Hepatocyte (in vitro differentiated cells): Measurements from ENCODE around the gene MCCD1. TPM values are rescaled to one million over a fixed set of nuclear protein-coding genes. Genes with fewer than 3 reads are reported as not detected.

Experiments
- DNase-seq: peaks from one replicate; pipeline ENCODE4 v3.0.0-alpha.2; 2016; ENCODE audit warnings: low spot score
- H2AFZ ChIP-seq: fragments of 200-600 bp; sonication (generic); 2 replicates; pipeline ENCODE4 v1.6.0; 2016; ENCODE audit warnings: antibody characterized with exemption, mild to moderate bottlenecking
- H3K27ac ChIP-seq: fragments of 200-600 bp; sonication (generic); 2 replicates; pipeline ENCODE4 v1.5.1; 2016; ENCODE audit warnings: mild to moderate bottlenecking
- H3K27me3 ChIP-seq: fragments of 200-600 bp; sonication (generic); 2 replicates; pipeline ENCODE4 v1.6.1; 2016
- H3K36me3 ChIP-seq: fragments of 200-600 bp; sonication (generic); replicated peaks from 2 replicates; pipeline ENCODE4 v1.5.1; 2016; ENCODE audit warnings: low read depth; ENCODE audit not compliant: insufficient read depth
- H3K4me1 ChIP-seq: fragments of 200-600 bp; sonication (generic); 2 replicates; pipeline ENCODE4 v1.5.1; 2016; ENCODE audit warnings: mild to moderate bottlenecking, moderate library complexity; ENCODE audit not compliant: insufficient read depth
- H3K4me2 ChIP-seq: fragments of 200-600 bp; sonication (generic); 2 replicates; pipeline ENCODE4 v1.6.0; 2016
- H3K4me3 ChIP-seq: fragments of 200-600 bp; sonication (generic); 2 replicates; pipeline ENCODE4 v1.5.1; 2016; ENCODE audit warnings: mild to moderate bottlenecking
- H3K79me2 ChIP-seq: fragments of 200-600 bp; sonication (generic); 2 replicates; pipeline ENCODE4 v1.6.0; 2017; ENCODE audit warnings: mild to moderate bottlenecking
- H3K9me2 ChIP-seq: fragments of 200-600 bp; sonication (generic); replicated peaks from 2 replicates; pipeline ENCODE4 v1.6.0; 2017; ENCODE audit warnings: mild to moderate bottlenecking; ENCODE audit not compliant: insufficient read depth
- H3K9me3 ChIP-seq: fragments of 200-600 bp; sonication (generic); 2 replicates; pipeline ENCODE4 v1.5.1; 2016; ENCODE audit warnings: low read depth, mild to moderate bottlenecking
- H4K20me1 ChIP-seq: fragments of 200-600 bp; sonication (generic); 2 replicates; pipeline ENCODE4 v1.6.0; 2016; ENCODE audit warnings: mild to moderate bottlenecking; ENCODE audit not compliant: insufficient read depth, poor library complexity, severe bottlenecking
- CTCF ChIP-seq: fragments of 200-600 bp; sonication (generic); IDR thresholded peaks from 2 replicates; pipeline ENCODE4 v1.5.1; 2016; ENCODE audit warnings: antibody characterized with exemption, mild to moderate bottlenecking; ENCODE audit not compliant: poor library complexity
- EZH2 ChIP-seq: fragments of 200-600 bp; sonication (generic); IDR thresholded peaks from 2 replicates; pipeline ENCODE4 v1.6.1; 2016; ENCODE audit warnings: antibody characterized with exemption, mild to moderate bottlenecking, borderline replicate concordance
- EZH2phosphoT487 ChIP-seq: fragments of 200-600 bp; sonication (generic); IDR thresholded peaks from one replicate; pipeline ENCODE4 v1.6.1; 2018; ENCODE audit warnings: antibody characterized with exemption, mild to moderate bottlenecking, low read depth, moderate library complexity; ENCODE audit not compliant: unreplicated experiment, severe bottlenecking
- WGBS: methylation state at CpG from one replicate; pipeline ENCODE4 v1.1.6; 2016; ENCODE audit warnings: low lambda C conversion rate; ENCODE audit errors: missing lambda C conversion rate; 5-methylcytosine and 5-hydroxymethylcytosine counted together
- polyA plus RNA-seq: library from polyadenylated mRNA; unstranded; fragments of >200 nt; fragmentation: Nextera tagmentation; extraction: Ambion mirVana; gene quantifications from 2 replicates; pipeline ENCODE4 v1.2.1, GENCODE V29; 2016
- total RNA-seq: library from RNA; depleted of rRNA; stranded (reverse); fragments of >200 nt; gene quantifications from 2 replicates; pipeline ENCODE4 v1.2.3, GENCODE V29; 2014

MCCD1 gene
- total and polyA plus RNA-seq, 2 experiments from 2014 or later, result 0.47 to 2.0 TPM

- no peak overlapping the region for H3K4me3 ChIP-seq
- 71% methylated on average over 3 of the region's 3 CpGs for WGBS
- peaks cover 3% of the 10 kb centered on the region for H3K27me3 ChIP-seq
- no peak for DNase-seq
- H3K36me3 ChIP-seq, result no peaks in the 10 kb centered on the region
- H3K9me3 ChIP-seq, result no peaks in the 10 kb centered on the region
- H2AFZ ChIP-seq, result no peak overlapping the region
- H3K4me2 ChIP-seq, result no peak overlapping the region
- no peaks in the 10 kb centered on the region for H3K4me1 ChIP-seq
- no peaks in the 10 kb centered on the region for H3K79me2 ChIP-seq
- H3K9me2 ChIP-seq, result no peaks in the 10 kb centered on the region
- TF ChIP-seq CTCF, result no peak
- no peak for TF ChIP-seq EZH2phosphoT487
- H4K20me1 ChIP-seq, result no peaks in the 10 kb centered on the region
- H3K27ac ChIP-seq, result no peak overlapping the region
These were observed 6.9 kb upstream of the MCCD1 start for GRCh38 chr6:31521835-31522234.

DNA sequence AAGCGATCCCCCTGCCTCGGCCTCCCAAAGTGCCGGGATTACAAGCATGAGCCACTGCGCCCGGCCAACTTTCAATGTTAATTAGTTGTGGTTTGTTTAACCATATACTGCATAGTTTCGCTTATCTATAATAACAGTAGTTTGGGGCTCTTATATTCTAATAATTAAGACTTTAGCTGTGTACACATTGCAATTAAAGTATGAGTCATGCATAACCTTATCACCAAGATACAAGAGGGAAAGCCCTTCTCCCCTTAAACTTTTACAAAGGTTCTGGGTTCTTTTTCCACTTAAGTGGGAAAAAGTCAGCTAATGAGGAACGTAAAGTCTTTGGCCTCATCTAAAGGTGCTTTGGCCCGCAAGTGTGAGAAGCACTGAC is 3.2 kb upstream of the MCCD1 start:
- no peak overlapping the region for H3K4me2 ChIP-seq
- H3K27ac ChIP-seq, result no peak overlapping the region
- WGBS, result 75% methylated on average over 8 of the region's 8 CpGs

GRCh38 chr6:31525932-31526591 is 2.7 kb upstream of the MCCD1 start:
- H3K36me3 ChIP-seq, result no peaks in the 10 kb centered on the region
- H3K4me1 ChIP-seq, result no peaks in the 10 kb centered on the region
- H3K9me2 ChIP-seq, result no peaks in the 10 kb centered on the region
- H3K4me3 ChIP-seq, result no peak overlapping the region
- H3K9me3 ChIP-seq, result no peaks in the 10 kb centered on the region
- no peaks in the 10 kb centered on the region for H3K79me2 ChIP-seq
- DNase-seq, result no peak
- no peak overlapping the region for H3K27ac ChIP-seq
- TF ChIP-seq EZH2phosphoT487 (no peak), CTCF (no peak)
- H3K4me2 ChIP-seq, result no peak overlapping the region
- no peak overlapping the region for H2AFZ ChIP-seq
- H4K20me1 ChIP-seq, result peaks cover 10% of the 10 kb centered on the region
- WGBS, result 83% methylated on average over 4 of the region's 4 CpGs
- no peaks in the 10 kb centered on the region for H3K27me3 ChIP-seq

More for the DNA sequence above, 3.2 kb upstream of the MCCD1 start:
- no peaks in the 10 kb centered on the region for H3K27me3 ChIP-seq
- no peak overlapping the region for H2AFZ ChIP-seq
- H3K4me1 ChIP-seq, result no peaks in the 10 kb centered on the region
- H4K20me1 ChIP-seq, result peaks cover 10% of the 10 kb centered on the region
- no peaks in the 10 kb centered on the region for H3K9me3 ChIP-seq
- H3K4me3 ChIP-seq, result no peak overlapping the region
- no peaks in the 10 kb centered on the region for H3K9me2 ChIP-seq
- no peak for TF ChIP-seq EZH2
- TF ChIP-seq CTCF, result no peak
- no peak for TF ChIP-seq EZH2phosphoT487
- no peak for DNase-seq
- H3K79me2 ChIP-seq, result no peaks in the 10 kb centered on the region
- H3K36me3 ChIP-seq, result no peaks in the 10 kb centered on the region
